AG04449 (cell line): ENCODE results near the gene PTPN7.

Experiments used
- CTCF ChIA-PET: fragments of 350-600 bp; formaldehyde crosslinking; extraction: SDS; loops from one replicate; lab custom pipeline; 2021; ENCODE audit warnings: antibody characterized with exemption; lab: Yijun Ruan, JAX
- POLR2A ChIA-PET: fragments of 400-600, 350-600 bp; formaldehyde crosslinking; extraction: SDS; loops from one replicate; lab custom pipeline; 2020; ENCODE audit warnings: antibody characterized with exemption, inconsistent platforms; lab: Yijun Ruan, JAX
- DNase-seq: peaks from one replicate; pipeline ENCODE4 v3.0.0-alpha.2; 2010; ENCODE audit warnings: low read depth, low spot score
- H3K4me3 ChIP-seq: 2 replicates; pipeline ENCODE4 v1.5.1; 2011; ENCODE audit warnings: low read depth, mild to moderate bottlenecking, control low read depth, low read length
- CTCF ChIP-seq: IDR thresholded peaks from one replicate; pipeline ENCODE4 v1.5.1; 2011; ENCODE audit warnings: mild to moderate bottlenecking, moderate library complexity, low read length, control low read depth, inconsistent platforms; ENCODE audit not compliant: insufficient read depth; ENCODE audit errors: missing control alignments

PTPN7 gene

GRCh38 chr1:202164271-202165037 is 4.1 kb upstream of the PTPN7 start:
- no peak overlapping the region for H3K4me3 ChIP-seq
- DNase-seq = no peak
- no peak for TF ChIP-seq CTCF
- POLR2A ChIA-PET = no interaction called here
- CTCF ChIA-PET = interaction anchor here (4.0 kb wide), 1 partner anchor 9 kb away, joined by 26 read pairs; no protein-coding TSS in a partner anchor

- ChIA-PET POLR2A (no interaction called here), CTCF (interaction anchor here (0.9 to 4.0 kb wide), 4 partner anchors 8 to 29 kb away, joined by 3 to 26 read pairs (median 4); no protein-coding TSS in a partner anchor)
- no peak for TF ChIP-seq CTCF
- DNase-seq = no peak
- H3K4me3 ChIP-seq = no peak overlapping the region
These were observed 3.2 kb upstream of the PTPN7 start for GRCh38 chr1:202163281-202164270.

- POLR2A ChIA-PET = no interaction called here
- DNase-seq = no peak
- no peak for TF ChIP-seq CTCF
- H3K4me3 ChIP-seq = no peak overlapping the region
- CTCF ChIA-PET = interaction anchor here (0.8 to 4.0 kb wide), 5 partner anchors 7 to 31 kb away, joined by 3 to 26 read pairs (median 4); partner anchors contain the start of gene LGR6
These were observed 2.2 kb upstream of the PTPN7 start for GRCh38 chr1:202162418-202163280.

- TF ChIP-seq CTCF = no peak
- no peak for DNase-seq
- POLR2A ChIA-PET = no interaction called here
- H3K4me3 ChIP-seq = no peak overlapping the region
- CTCF ChIA-PET = interaction anchor here (0.8 kb wide), 1 partner anchor 31 kb away, joined by 3 read pairs; the partner anchor contains the start of gene LGR6
These were observed 1.6 kb upstream of the PTPN7 start for GRCh38 chr1:202162047-202162417.

GRCh38 chr1:202161151-202162046 is 997 bp upstream of the PTPN7 start:
- POLR2A ChIA-PET = no interaction called here
- CTCF ChIA-PET = no interaction called here
- no peak for TF ChIP-seq CTCF
- H3K4me3 ChIP-seq = no peak overlapping the region
- no peak for DNase-seq
